Measurements from ENCODE around the gene SEMA3C.
"Not testable (repeated sequence)": the region's sequence is repeated elsewhere in the genome, so short reads cannot be mapped to it uniquely, and the experiment has no call there.

SEMA3C gene

DNA sequence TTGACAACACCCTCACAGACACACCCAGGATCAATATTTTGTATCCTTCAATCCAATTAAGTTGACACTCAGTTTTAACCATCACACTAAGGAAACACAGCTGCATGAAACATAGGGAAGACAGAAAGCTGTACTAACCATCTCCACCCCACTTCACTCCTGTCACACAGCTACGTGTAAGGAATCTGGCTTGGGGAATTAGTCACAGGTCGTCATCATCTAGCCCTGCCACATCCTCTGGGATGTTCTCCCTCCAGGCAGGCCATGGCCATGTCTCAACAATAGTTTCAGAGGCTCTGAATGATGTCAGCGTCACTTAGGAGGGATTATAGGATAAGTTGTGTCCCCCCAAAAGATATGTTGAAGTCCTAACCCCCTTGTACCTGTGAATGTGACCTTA, 10.8 kb upstream of the SEMA3C start:
- FAIRE-seq: no peak
- no peak for DNase-seq (ENCODE audit: insufficient read length, low spot score)

DNA sequence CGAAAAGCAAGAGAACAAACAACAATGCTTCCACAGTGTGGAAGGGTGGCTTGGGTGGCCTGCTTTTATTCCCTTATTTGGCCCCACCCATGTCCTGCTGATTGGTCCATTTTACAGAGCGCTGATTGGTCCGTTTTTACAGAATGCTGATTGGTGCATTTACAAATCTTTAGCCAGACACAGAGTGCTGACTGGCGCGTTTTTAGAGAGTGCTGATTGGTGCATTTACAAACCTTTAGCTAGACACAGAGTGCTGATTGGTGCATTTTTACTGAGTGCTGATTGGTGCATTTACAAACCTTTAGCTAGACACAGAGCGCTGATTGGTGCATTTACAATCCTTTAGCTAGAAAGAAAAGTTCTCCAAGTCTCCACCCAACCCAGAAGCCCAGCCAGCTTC, 8.1 kb upstream of the SEMA3C start:
- not testable (repeated sequence) for DNase-seq (ENCODE audit: insufficient read length, low spot score); FAIRE-seq

GRCh38 chr7:80924090-80924489, 5.2 kb upstream of the SEMA3C start:
- no peak for DNase-seq (ENCODE audit: insufficient read length, low spot score)
- FAIRE-seq: no peak

DNA sequence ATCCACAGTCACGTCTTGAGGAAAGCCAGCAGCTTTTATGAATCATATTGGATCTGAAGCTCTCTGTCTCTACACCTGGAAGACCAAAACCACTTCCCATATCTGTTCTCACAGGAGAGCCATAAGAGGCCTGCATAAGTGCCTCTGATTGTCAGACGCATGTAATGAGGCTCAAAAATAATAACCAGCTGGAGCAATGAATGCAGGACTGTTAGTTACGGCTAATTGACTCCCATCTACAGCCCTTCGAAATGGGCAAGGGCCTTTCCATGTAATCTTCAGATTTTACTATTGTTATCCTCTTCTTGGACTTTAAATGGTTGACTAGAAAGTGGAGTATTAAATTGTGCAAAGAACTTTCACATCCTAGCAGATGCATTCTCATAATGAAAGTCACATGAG, 4.4 kb upstream of the SEMA3C start:
- DNase-seq (ENCODE audit: insufficient read length, low spot score) (no peak), FAIRE-seq (no peak)

- DNase-seq (ENCODE audit: insufficient read length, low spot score) (no peak), FAIRE-seq (no peak)
Measured at GRCh38 chr7:80922253-80923049, 3.6 kb upstream of the SEMA3C start.

DNA sequence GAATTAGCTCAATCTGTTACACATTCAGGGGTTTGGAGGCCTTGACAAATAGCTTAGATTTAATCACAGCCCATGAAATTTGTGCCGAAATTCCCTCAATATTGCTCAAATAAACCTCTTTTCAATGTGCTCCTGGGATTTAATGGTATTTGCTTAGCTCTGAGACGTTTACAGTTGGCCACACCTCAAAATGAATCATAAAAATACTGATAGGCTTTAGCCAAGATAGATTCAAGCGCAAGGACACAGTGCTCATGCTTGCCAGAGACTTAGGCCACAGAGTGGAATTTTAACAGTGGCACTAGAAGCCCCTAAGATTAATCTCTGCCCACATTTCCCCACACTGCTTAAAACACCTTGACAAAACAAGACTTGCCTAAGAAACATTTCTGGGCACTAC, 2.3 kb upstream of the SEMA3C start:
- FAIRE-seq: no peak
- no peak for DNase-seq (ENCODE audit: insufficient read length, low spot score)

- DNase-seq (ENCODE audit: insufficient read length, low spot score) (no peak), FAIRE-seq (peak; percentile 37)
Measured at GRCh38 chr7:80918399-80918798, 452 bp downstream of the SEMA3C start.

- FAIRE-seq (no peak), DNase-seq (ENCODE audit: insufficient read length, low spot score) (no peak)
Measured at GRCh38 chr7:80916770-80917741, 1.8 kb downstream of the SEMA3C start.

- FAIRE-seq (no peak), DNase-seq (ENCODE audit: insufficient read length, low spot score) (no peak)
Measured at GRCh38 chr7:80910228-80910627, 8.6 kb downstream of the SEMA3C start.

DNA sequence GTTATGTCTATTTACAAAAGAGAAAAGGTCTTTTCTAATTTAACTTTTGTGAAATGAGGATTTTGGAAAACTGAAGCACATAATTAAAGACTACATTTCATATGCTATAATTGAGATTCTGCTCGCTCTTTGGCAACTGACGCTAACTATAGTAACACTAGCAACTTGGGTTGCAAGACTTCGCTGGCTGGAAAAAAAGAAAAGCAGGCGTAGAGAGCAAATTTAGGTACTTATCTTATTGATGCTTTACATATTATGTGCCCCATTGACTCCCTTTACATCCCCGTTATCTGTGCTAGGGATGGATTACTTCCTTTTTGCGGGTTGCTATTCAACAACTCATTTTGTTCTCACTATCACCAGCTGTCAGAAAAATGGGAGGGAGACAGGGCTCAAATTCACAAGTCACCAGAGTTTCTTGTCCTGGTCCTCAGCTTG, 10.5 kb downstream of the SEMA3C start:
- FAIRE-seq (no peak), DNase-seq (ENCODE audit: insufficient read length, low spot score) (no peak)

GRCh38 chr7:80907612-80908011, 11.2 kb downstream of the SEMA3C start:
- no peak for FAIRE-seq
- no peak for DNase-seq (ENCODE audit: insufficient read length, low spot score)

- FAIRE-seq (no peak), DNase-seq (ENCODE audit: insufficient read length, low spot score) (no peak)
Measured at GRCh38 chr7:80907141-80907601, 11.7 kb downstream of the SEMA3C start.

GRCh38 chr7:80905334-80905733, 13.5 kb downstream of the SEMA3C start:
- FAIRE-seq: no peak

GRCh38 chr7:80902716-80903308, 16.0 kb downstream of the SEMA3C start:
- FAIRE-seq (no peak), DNase-seq (ENCODE audit: insufficient read length, low spot score) (no peak)

More at GRCh38 chr7:80905334-80905733, 13.5 kb downstream of the SEMA3C start:
- no peak for DNase-seq (ENCODE audit: insufficient read length, low spot score)

GRCh38 chr7:80902019-80902418, 16.8 kb downstream of the SEMA3C start:
- DNase-seq (ENCODE audit: insufficient read length, low spot score) (no peak), FAIRE-seq (no peak)

DNA sequence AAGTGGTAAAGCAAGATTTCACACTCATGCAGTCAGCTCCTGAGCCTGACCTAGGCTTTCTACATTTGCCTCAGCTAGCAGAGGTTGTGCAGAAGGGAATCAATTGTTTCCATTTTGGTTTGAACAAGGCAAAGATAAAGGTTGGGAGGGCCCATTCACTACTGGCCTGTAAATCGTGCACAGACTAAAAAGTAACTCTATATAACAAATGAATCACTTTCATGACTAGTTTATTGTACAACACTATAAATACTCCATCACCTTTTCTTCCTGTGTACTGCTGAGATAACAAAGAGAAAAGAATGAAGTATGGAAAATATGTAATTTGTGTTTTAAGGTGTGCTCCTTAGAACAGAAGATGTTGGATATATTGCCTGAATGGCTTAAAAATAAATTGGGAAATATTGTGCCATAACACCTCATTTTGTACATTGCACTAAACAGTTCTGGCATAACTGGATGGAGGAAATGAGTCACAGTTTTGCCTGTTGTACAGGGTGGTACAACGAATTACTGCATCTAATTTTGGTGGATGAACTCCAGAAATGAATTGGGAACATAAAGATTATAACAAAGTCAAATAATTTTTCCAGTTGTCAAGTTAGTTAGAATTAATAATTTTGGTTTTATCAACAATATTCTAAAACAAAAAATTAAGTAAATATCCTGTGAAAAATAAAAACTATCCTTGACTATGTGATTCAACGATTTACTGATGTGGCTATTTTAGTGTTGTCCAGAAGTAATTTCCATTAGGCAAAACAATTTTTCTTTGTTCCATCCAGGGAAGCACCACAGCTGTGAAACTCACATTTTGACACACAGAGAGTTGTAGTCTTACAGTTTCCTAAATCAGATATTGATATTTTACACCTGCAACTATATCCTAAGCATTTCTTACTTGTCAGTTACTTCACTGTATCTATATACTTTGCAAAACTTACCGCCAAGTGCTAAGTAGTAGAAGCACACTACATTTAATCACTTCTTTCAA, 18.0 kb downstream of the SEMA3C start:
- DNase-seq (ENCODE audit: insufficient read length, low spot score) (no peak), FAIRE-seq (no peak)

DNA sequence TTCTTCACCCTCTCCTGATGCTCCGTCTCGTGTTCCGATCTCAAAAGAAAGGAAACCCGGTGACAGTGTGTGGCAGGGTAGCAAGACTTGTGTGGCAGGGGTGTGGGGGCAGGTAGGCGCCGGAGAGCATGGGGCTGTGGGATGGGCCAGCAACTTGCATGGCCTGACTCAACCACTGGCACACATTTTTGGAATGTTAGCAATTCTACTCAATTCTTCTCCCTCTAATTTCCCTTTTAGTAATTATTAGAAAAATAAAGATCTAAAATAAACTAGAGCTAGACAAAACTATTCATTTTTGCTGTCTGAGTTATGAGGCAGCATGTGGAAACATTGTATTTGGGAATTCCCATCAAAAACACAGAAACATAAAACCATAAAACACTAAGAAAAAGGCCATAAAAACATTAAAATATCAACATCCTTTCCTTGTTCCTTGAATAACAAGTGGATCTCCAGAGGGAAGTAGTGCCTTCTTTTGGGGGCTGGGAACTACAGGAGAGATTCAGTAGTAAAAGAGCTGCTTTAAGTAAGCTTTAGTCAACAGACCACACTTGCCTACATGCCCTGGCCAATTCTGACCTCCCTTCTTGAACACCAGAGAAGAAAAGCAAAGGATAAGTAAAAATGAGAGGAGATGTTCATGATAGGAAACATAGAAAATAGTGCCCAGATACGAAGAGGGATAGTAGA, 21.8 kb downstream of the SEMA3C start:
- FAIRE-seq (no peak), DNase-seq (ENCODE audit: insufficient read length, low spot score) (no peak)

GRCh38 chr7:80895056-80895455, 23.8 kb downstream of the SEMA3C start:
- DNase-seq (ENCODE audit: insufficient read length, low spot score) (no peak), FAIRE-seq (no peak)

- no peak for DNase-seq (ENCODE audit: insufficient read length, low spot score)
- no peak for FAIRE-seq
Measured at GRCh38 chr7:80891259-80891544, 27.6 kb downstream of the SEMA3C start.

All from GM19239 (cell line).